ENCODE measurements around the gene CACNG7.

Gene CACNG7

GRCh38 chr19:53871454-53871853, 37.6 kb upstream of the CACNG7 start:
- DNase-seq (ENCODE audit: low spot score in 2 of 2) = peak in 1 of 2 donors; percentile 11
- H3K9me3 Mint-ChIP-seq = peaks cover 10% of the 10 kb centered on the region
- peak overlapping the region; percentile 100 for H3K27ac Mint-ChIP-seq (ENCODE audit: low read depth)
- peaks cover 62% of the 10 kb centered on the region for H3K4me1 Mint-ChIP-seq
- peaks cover 89% of the 10 kb centered on the region for H3K36me3 Mint-ChIP-seq (ENCODE audit: insufficient read depth)
- no peaks in the 10 kb centered on the region for H3K27me3 Mint-ChIP-seq
- ATAC-seq (replicated peaks; ENCODE audit: extremely low read depth, poor library complexity, severe bottlenecking) = no peak
- peak overlapping the region; percentile 66 for H3K4me3 Mint-ChIP-seq

GRCh38 chr19:53872762-53873161, 36.3 kb upstream of the CACNG7 start:
- Mint-ChIP-seq H3K4me3 (peak overlapping the region; percentile 60), H3K36me3 (ENCODE audit: insufficient read depth) (peaks cover 92% of the 10 kb centered on the region), H3K9me3 (peaks cover 10% of the 10 kb centered on the region), H3K4me1 (peaks cover 62% of the 10 kb centered on the region), H3K27me3 (no peaks in the 10 kb centered on the region), H3K27ac (ENCODE audit: low read depth) (peak overlapping the region; percentile 91)
- peak in 1 of 2 donors; percentile 18 for DNase-seq (ENCODE audit: low spot score in 2 of 2)
- no peak for ATAC-seq (replicated peaks; ENCODE audit: extremely low read depth, poor library complexity, severe bottlenecking)

GRCh38 chr19:53873773-53874605, 35.1 kb upstream of the CACNG7 start:
- no peaks in the 10 kb centered on the region for H3K27me3 Mint-ChIP-seq
- H3K27ac Mint-ChIP-seq (ENCODE audit: low read depth) = peak overlapping the region; percentile 91
- H3K4me3 Mint-ChIP-seq = peak overlapping the region; percentile 60
- DNase-seq (ENCODE audit: low spot score in 2 of 2) = peak in 1 of 2 donors; percentile 23
- H3K36me3 Mint-ChIP-seq (ENCODE audit: insufficient read depth) = peaks cover 89% of the 10 kb centered on the region
- peaks cover 54% of the 10 kb centered on the region for H3K4me1 Mint-ChIP-seq
- no peak for ATAC-seq (replicated peaks; ENCODE audit: extremely low read depth, poor library complexity, severe bottlenecking)
- peaks cover 10% of the 10 kb centered on the region for H3K9me3 Mint-ChIP-seq

- ATAC-seq (replicated peaks; ENCODE audit: extremely low read depth, poor library complexity, severe bottlenecking) (no peak), DNase-seq (ENCODE audit: low spot score in 2 of 2) (no peak)
- H3K4me1 Mint-ChIP-seq = peaks cover 54% of the 10 kb centered on the region
- peaks cover 10% of the 10 kb centered on the region for H3K9me3 Mint-ChIP-seq
- H3K27me3 Mint-ChIP-seq = no peaks in the 10 kb centered on the region
- peak overlapping the region; percentile 60 for H3K4me3 Mint-ChIP-seq
- peak overlapping the region; percentile 91 for H3K27ac Mint-ChIP-seq (ENCODE audit: low read depth)
- H3K36me3 Mint-ChIP-seq (ENCODE audit: insufficient read depth) = peaks cover 82% of the 10 kb centered on the region
These were observed 34.5 kb upstream of the CACNG7 start for GRCh38 chr19:53874606-53874990.

GRCh38 chr19:53875602-53876325, 33.3 kb upstream of the CACNG7 start:
- H3K36me3 Mint-ChIP-seq (ENCODE audit: insufficient read depth) = peaks cover 75% of the 10 kb centered on the region
- no peak for ATAC-seq (replicated peaks; ENCODE audit: extremely low read depth, poor library complexity, severe bottlenecking)
- peak overlapping the region; percentile 60 for H3K4me3 Mint-ChIP-seq
- DNase-seq (ENCODE audit: low spot score in 2 of 2) = no peak
- H3K27me3 Mint-ChIP-seq = no peaks in the 10 kb centered on the region
- H3K4me1 Mint-ChIP-seq = peaks cover 49% of the 10 kb centered on the region
- H3K9me3 Mint-ChIP-seq = peaks cover 10% of the 10 kb centered on the region
- H3K27ac Mint-ChIP-seq (ENCODE audit: low read depth) = peak overlapping the region; percentile 91

GRCh38 chr19:53876651-53877224, 32.3 kb upstream of the CACNG7 start:
- no peak for DNase-seq (ENCODE audit: low spot score in 2 of 2)
- Mint-ChIP-seq H3K27me3 (no peaks in the 10 kb centered on the region), H3K36me3 (ENCODE audit: insufficient read depth) (peaks cover 66% of the 10 kb centered on the region), H3K27ac (ENCODE audit: low read depth) (peak overlapping the region; percentile 91), H3K9me3 (peaks cover 10% of the 10 kb centered on the region), H3K4me1 (peaks cover 40% of the 10 kb centered on the region), H3K4me3 (peak overlapping the region; percentile 47)
- ATAC-seq (replicated peaks; ENCODE audit: extremely low read depth, poor library complexity, severe bottlenecking) = no peak

- H3K27me3 Mint-ChIP-seq = peaks cover 1% of the 10 kb centered on the region
- H3K27ac Mint-ChIP-seq (ENCODE audit: low read depth) = peak overlapping the region; percentile 91
- ATAC-seq (replicated peaks; ENCODE audit: extremely low read depth, poor library complexity, severe bottlenecking) = no peak
- H3K9me3 Mint-ChIP-seq = peaks cover 10% of the 10 kb centered on the region
- H3K4me1 Mint-ChIP-seq = peaks cover 38% of the 10 kb centered on the region
- H3K4me3 Mint-ChIP-seq = peak overlapping the region; percentile 47
- peaks cover 61% of the 10 kb centered on the region for H3K36me3 Mint-ChIP-seq (ENCODE audit: insufficient read depth)
- DNase-seq (ENCODE audit: low spot score in 2 of 2) = peak in 1 of 2 donors; percentile 14
These were observed 31.7 kb upstream of the CACNG7 start for GRCh38 chr19:53877361-53877766.

- no peak overlapping the region for H3K4me3 Mint-ChIP-seq
- no peak overlapping the region for H3K27ac Mint-ChIP-seq (ENCODE audit: low read depth)
- H3K4me1 Mint-ChIP-seq = peaks cover 28% of the 10 kb centered on the region
- DNase-seq (ENCODE audit: low spot score in 2 of 2) (no peak), ATAC-seq (replicated peaks; ENCODE audit: extremely low read depth, poor library complexity, severe bottlenecking) (no peak)
- H3K36me3 Mint-ChIP-seq (ENCODE audit: insufficient read depth) = peaks cover 48% of the 10 kb centered on the region
- peaks cover 9% of the 10 kb centered on the region for H3K9me3 Mint-ChIP-seq
- H3K27me3 Mint-ChIP-seq = peaks cover 15% of the 10 kb centered on the region
These were observed 30.3 kb upstream of the CACNG7 start for GRCh38 chr19:53878776-53879139.

GRCh38 chr19:53879140-53880081, 29.7 kb upstream of the CACNG7 start:
- H3K9me3 Mint-ChIP-seq = peaks cover 4% of the 10 kb centered on the region
- ATAC-seq (replicated peaks; ENCODE audit: extremely low read depth, poor library complexity, severe bottlenecking) (peak; percentile 58), DNase-seq (ENCODE audit: low spot score in 2 of 2) (peak; percentile 60 to 66)
- peaks cover 25% of the 10 kb centered on the region for H3K4me1 Mint-ChIP-seq
- H3K27ac Mint-ChIP-seq (ENCODE audit: low read depth) = no peak overlapping the region
- peaks cover 22% of the 10 kb centered on the region for H3K27me3 Mint-ChIP-seq
- peaks cover 42% of the 10 kb centered on the region for H3K36me3 Mint-ChIP-seq (ENCODE audit: insufficient read depth)
- H3K4me3 Mint-ChIP-seq = no peak overlapping the region

GRCh38 chr19:53880711-53881481, 28.2 kb upstream of the CACNG7 start:
- no peaks in the 10 kb centered on the region for H3K9me3 Mint-ChIP-seq
- peaks cover 27% of the 10 kb centered on the region for H3K36me3 Mint-ChIP-seq (ENCODE audit: insufficient read depth)
- no peak for DNase-seq (ENCODE audit: low spot score in 2 of 2)
- peaks cover 28% of the 10 kb centered on the region for H3K27me3 Mint-ChIP-seq
- H3K27ac Mint-ChIP-seq (ENCODE audit: low read depth) = no peak overlapping the region
- no peak for ATAC-seq (replicated peaks; ENCODE audit: extremely low read depth, poor library complexity, severe bottlenecking)
- H3K4me3 Mint-ChIP-seq = no peak overlapping the region
- H3K4me1 Mint-ChIP-seq = peaks cover 18% of the 10 kb centered on the region

- Mint-ChIP-seq H3K4me3 (no peak within 1 kb of the TSS), H3K36me3 (ENCODE audit: insufficient read depth) (peaks cover 22% of the 10 kb centered on the region), H3K9me3 (no peaks in the 10 kb centered on the region), H3K27ac (ENCODE audit: low read depth) (no peak within 1 kb of the TSS), H3K4me1 (peaks cover 15% of the 10 kb centered on the region), H3K27me3 (peaks cover 28% of the 10 kb centered on the region)
- DNase-seq (ENCODE audit: low spot score in 2 of 2) (peak in 1 of 2 donors; percentile 48), ATAC-seq (replicated peaks; ENCODE audit: extremely low read depth, poor library complexity, severe bottlenecking) (peak; percentile 33)
These were observed 27.3 kb upstream of the CACNG7 start, which contains the start of gene PRKCG for GRCh38 chr19:53881482-53882390. TSS of gene PRKCG (plus strand) at chr19:53882197. CDS start at chr19:53882495, 298 bp downstream.
